ENCODE measurements around the gene SMG9.
A peak's percentile ranks its signal among the peaks of the same experiment; 100 is the strongest.

SMG9 gene

DNA sequence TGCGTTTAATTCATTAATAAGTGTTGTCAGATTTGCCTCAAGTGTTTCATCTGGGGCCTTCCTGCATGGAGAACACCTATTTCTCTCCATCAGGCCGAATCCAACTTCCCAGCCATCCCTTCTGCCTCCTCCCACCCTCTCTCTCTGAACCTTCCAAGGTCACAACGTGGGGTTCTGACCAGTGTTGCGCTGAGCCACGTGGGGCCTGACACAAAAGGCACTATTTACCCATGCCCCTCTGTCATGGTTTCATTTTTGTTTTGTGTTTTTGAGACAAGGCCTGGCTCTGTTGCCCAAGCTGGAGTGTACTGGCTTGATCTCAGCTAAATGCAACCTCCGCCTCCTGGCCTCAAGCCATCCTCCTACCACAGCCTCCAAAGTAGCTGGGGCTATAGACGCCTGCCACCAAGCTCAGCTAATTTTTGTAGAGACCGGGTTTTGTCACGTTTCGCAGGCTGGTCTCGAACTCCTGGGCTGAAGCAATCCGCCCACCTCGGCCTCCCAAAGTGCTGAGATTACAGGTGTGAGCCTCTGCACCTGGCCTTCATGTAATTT is 47.5 kb downstream of the SMG9 start:
- no peak overlapping the region for H3K4me3 ChIP-seq (ENCODE audit: low read length)
- H3K27me3 ChIP-seq (ENCODE audit: control insufficient read depth, insufficient read depth, low read length), result no peaks in the 10 kb centered on the region
- no peak overlapping the region for H3K9ac ChIP-seq (ENCODE audit: low read length)
- no peaks in the 10 kb centered on the region for H3K4me1 ChIP-seq (ENCODE audit: control insufficient read depth, insufficient read depth, low read length)
- H3K36me3 ChIP-seq (ENCODE audit: control insufficient read depth, insufficient read depth, low read length), result no peaks in the 10 kb centered on the region
- no peak overlapping the region for H3K27ac ChIP-seq (ENCODE audit: low read depth, low read length)

DNA sequence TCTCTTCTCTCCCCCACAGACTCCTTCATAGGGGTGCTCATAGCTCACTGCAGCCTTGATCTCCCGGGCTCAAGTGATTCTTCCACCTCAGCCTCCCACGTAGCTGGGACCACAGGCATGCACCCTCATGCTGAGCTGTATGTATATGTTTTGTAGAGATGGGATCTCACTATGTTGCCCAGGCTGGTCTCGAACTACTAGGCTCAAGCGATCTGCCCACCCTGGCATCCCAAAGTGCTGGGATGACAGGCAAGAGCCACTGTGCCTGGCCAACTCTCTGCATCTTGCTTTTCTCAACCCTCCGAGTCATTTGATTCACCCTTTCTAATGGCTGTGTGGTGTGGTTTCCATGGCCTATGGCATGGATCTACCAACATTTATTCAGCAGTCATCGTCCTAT is 49.0 kb downstream of the SMG9 start:
- no peak overlapping the region for H3K9ac ChIP-seq (ENCODE audit: low read length)
- H3K27ac ChIP-seq (ENCODE audit: low read depth, low read length), result no peak overlapping the region
- no peaks in the 10 kb centered on the region for H3K36me3 ChIP-seq (ENCODE audit: control insufficient read depth, insufficient read depth, low read length)
- H3K27me3 ChIP-seq (ENCODE audit: control insufficient read depth, insufficient read depth, low read length), result no peaks in the 10 kb centered on the region
- no peaks in the 10 kb centered on the region for H3K4me1 ChIP-seq (ENCODE audit: control insufficient read depth, insufficient read depth, low read length)
- H3K4me3 ChIP-seq (ENCODE audit: low read length), result no peak overlapping the region

DNA sequence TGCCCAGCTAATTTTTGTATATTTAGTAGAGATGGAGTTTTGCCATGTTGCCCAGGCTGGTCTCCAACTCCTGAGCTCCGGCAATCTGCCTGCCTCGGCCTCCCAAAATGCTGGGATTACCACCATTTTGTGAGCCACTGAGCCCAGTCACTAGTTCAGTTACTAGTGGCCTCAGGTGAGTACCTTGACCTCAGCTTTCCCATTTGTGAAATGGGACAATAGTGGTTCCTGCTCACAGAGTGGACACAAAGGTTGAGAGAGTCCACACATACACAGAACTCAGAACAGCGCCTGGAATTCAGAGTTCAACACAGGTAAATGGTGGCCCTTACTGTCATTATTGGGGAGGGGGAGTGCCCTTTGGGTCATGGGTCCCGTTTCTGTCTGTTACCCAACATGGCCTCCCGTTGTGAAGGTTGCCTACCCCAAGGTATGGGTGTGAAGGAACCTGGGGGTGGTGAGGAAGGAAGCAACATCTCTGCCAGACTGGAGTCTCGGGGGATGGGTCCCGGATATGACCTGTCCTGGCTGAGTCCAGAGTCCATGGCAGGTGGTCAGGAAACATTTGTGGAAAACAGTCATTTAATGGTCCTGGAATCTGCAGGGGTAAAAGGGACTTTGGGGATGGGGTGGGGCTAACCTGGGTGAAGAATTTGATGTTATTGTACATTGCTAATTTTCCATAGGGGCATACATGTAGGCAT is 50.6 kb downstream of the SMG9 start:
- H3K36me3 ChIP-seq (ENCODE audit: control insufficient read depth, insufficient read depth, low read length), result no peaks in the 10 kb centered on the region
- H3K4me3 ChIP-seq (ENCODE audit: low read length), result no peak overlapping the region
- H3K27ac ChIP-seq (ENCODE audit: low read depth, low read length), result no peak overlapping the region
- no peak overlapping the region for H3K9ac ChIP-seq (ENCODE audit: low read length)
- peaks cover 3% of the 10 kb centered on the region for H3K27me3 ChIP-seq (ENCODE audit: control insufficient read depth, insufficient read depth, low read length)
- no peaks in the 10 kb centered on the region for H3K4me1 ChIP-seq (ENCODE audit: control insufficient read depth, insufficient read depth, low read length)

DNA sequence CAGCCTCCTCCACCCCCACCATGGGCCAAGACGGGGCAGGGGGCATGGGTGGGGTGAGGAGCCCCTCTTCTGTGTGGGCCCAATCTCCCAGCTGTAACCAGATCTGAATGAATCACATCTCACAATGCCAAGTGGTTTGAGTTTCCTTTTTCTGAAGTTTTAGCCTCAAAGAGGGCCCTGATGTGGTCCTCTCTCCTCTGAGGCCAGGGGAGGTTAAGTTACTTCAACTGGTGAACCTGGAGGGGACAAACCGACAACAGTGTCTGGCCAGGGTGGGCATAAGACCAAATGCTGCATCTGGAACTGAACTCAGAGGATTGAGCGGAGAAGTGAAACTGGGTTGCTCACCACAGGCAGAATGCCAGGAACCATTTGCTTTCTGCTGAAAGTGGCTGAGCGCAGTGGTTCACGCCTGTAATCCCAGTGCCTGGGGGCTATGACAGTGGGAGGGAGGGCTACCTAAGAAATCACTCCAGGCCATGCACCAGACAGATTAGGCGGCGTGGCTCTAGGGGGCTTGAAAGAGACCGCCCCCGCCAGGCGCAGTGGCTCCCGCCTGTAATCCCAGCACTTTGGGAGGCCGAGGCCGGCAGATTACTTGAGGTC is 54.3 kb downstream of the SMG9 start:
- no peaks in the 10 kb centered on the region for H3K36me3 ChIP-seq (ENCODE audit: control insufficient read depth, insufficient read depth, low read length)
- H3K4me1 ChIP-seq (ENCODE audit: control insufficient read depth, insufficient read depth, low read length), result no peaks in the 10 kb centered on the region
- H3K27me3 ChIP-seq (ENCODE audit: control insufficient read depth, insufficient read depth, low read length), result peaks cover 3% of the 10 kb centered on the region
- H3K27ac ChIP-seq (ENCODE audit: low read depth, low read length), result peak overlapping the region; percentile 51
- no peak overlapping the region for H3K4me3 ChIP-seq (ENCODE audit: low read length)
- H3K9ac ChIP-seq (ENCODE audit: low read length), result no peak overlapping the region

DNA sequence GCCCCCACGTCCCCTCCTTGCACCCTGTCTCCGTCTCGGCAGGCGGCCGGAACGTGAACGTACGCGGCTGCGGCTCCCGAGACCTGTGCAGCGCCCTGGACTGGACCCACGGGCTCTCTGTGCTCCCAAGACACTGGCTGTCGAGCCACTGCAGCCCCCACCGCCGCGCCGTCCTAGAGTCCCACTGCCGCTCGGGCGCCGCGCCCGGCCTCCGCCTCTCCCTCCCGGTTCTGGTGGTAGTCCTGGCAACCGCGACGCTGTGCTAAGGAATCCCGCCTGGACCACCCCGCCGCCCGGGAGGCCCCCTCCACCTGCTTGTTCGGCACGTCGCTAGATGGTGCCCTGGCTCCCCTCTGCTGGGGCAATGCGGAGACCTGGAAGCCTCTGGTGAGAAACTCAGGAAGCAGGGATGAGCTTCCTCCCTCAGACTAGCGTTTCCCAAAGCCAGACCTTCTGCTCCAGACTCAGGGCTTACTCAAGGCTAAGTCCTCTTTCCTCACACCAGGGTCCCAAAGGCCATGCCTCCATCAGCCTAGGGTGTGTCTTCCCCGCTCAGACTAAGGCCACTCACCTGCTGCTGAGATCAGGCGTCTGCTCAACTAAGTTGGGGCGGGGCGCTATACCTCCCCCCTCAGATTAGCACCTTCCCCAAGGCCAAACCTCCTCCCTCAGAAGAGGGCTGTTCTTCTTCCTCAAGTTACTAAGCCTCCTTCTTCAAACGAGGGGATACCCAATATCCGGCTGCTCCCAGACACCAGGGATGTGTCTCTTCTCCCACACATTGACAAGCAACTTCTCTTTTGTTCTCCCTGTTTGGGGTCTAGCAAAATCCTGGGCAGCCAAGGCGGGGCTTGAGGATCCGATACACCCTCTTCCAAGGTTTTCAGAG is 55.0 kb downstream of the SMG9 start:
- Histone ChIP-seq H3K9ac (ENCODE audit: low read length) (no peak overlapping the region), H3K27me3 (ENCODE audit: control insufficient read depth, insufficient read depth, low read length) (peaks cover 3% of the 10 kb centered on the region), H3K4me1 (ENCODE audit: control insufficient read depth, insufficient read depth, low read length) (no peaks in the 10 kb centered on the region), H3K36me3 (ENCODE audit: control insufficient read depth, insufficient read depth, low read length) (no peaks in the 10 kb centered on the region), H3K4me3 (ENCODE audit: low read length) (peak overlapping the region; percentile 43), H3K27ac (ENCODE audit: low read depth, low read length) (no peak overlapping the region)

DNA sequence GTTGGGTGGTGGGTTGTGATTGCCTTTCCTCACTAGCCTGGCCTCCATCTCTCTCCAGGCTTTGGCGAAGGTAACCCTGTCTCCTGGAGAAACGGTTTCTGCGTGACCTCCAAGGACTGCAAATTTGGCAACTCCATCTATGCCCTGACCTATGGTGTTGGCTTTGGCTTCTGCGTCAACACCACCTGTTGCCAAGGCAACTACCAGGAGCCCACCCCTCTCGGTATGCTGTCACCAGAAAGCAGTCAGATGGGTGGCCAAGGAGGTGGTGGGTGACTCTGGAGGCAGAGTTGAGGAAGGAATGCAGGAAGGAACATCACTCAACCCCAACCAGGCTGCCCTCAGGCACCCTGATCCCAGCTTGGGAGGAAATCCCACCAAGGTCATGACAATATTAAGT is 57.5 kb downstream of the SMG9 start:
- Histone ChIP-seq H3K27me3 (ENCODE audit: control insufficient read depth, insufficient read depth, low read length) (peaks cover 3% of the 10 kb centered on the region), H3K9ac (ENCODE audit: low read length) (no peak overlapping the region), H3K4me1 (ENCODE audit: control insufficient read depth, insufficient read depth, low read length) (no peaks in the 10 kb centered on the region), H3K36me3 (ENCODE audit: control insufficient read depth, insufficient read depth, low read length) (no peaks in the 10 kb centered on the region), H3K4me3 (ENCODE audit: low read length) (no peak overlapping the region), H3K27ac (ENCODE audit: low read depth, low read length) (no peak overlapping the region)

DNA sequence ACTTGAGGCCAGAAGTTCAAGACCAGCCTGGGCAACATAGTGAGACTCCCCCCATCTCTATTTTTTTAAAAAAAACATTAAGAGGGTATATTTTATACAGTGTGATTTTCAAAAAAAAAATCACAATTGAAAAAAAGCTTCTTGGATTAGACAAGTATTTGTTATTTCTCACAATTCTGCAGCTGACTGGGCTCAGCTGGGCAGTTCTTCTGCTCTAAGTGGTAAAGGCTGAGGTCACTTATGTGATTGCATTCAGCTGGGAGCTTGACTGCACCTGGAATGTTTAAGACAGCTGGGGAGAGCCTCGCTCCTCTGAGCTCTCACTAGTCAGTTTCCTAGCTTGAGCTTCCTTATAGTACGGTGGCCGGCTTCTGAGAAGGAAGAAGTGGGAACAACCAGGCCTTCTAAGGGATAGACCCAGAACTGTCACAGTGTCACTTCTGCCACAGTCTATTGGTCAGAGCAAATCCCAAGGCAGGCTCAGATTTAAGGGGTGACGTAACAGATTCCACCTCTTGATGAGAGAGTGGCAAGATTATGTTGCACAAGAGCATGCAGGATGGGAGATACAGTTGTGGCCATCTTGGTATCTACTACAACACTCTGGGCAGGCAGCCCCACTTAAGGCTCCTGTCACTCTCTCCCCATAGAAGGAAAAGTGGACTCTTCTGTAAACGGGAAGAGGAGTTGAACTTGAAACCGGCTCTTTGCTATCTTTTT is 58.6 kb downstream of the SMG9 start:
- Histone ChIP-seq H3K9ac (ENCODE audit: low read length) (no peak overlapping the region), H3K27me3 (ENCODE audit: control insufficient read depth, insufficient read depth, low read length) (peaks cover 3% of the 10 kb centered on the region), H3K4me1 (ENCODE audit: control insufficient read depth, insufficient read depth, low read length) (no peaks in the 10 kb centered on the region), H3K4me3 (ENCODE audit: low read length) (no peak overlapping the region), H3K27ac (ENCODE audit: low read depth, low read length) (no peak overlapping the region), H3K36me3 (ENCODE audit: control insufficient read depth, insufficient read depth, low read length) (no peaks in the 10 kb centered on the region)

DNA sequence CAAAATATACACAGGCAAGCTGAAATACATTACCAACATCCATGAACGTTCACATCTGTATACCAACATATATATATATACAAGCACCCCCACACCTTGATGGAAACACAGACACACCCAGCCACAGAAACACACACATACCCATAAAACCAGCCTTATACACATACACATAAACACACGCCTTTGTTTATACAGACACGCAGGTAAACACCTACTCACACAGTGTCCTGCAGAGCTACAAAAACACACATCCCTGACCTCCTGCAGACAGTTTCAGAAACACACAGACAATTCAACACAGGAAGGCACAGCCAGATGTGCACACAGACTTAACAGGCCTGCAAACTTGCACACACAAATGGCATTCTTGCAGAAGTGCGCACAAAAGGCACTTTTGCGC is 60.2 kb downstream of the SMG9 start:
- no peak overlapping the region for H3K9ac ChIP-seq (ENCODE audit: low read length)
- no peaks in the 10 kb centered on the region for H3K4me1 ChIP-seq (ENCODE audit: control insufficient read depth, insufficient read depth, low read length)
- no peak overlapping the region for H3K4me3 ChIP-seq (ENCODE audit: low read length)
- H3K36me3 ChIP-seq (ENCODE audit: control insufficient read depth, insufficient read depth, low read length), result no peaks in the 10 kb centered on the region
- H3K27ac ChIP-seq (ENCODE audit: low read depth, low read length), result no peak overlapping the region
- no peaks in the 10 kb centered on the region for H3K27me3 ChIP-seq (ENCODE audit: control insufficient read depth, insufficient read depth, low read length)

DNA sequence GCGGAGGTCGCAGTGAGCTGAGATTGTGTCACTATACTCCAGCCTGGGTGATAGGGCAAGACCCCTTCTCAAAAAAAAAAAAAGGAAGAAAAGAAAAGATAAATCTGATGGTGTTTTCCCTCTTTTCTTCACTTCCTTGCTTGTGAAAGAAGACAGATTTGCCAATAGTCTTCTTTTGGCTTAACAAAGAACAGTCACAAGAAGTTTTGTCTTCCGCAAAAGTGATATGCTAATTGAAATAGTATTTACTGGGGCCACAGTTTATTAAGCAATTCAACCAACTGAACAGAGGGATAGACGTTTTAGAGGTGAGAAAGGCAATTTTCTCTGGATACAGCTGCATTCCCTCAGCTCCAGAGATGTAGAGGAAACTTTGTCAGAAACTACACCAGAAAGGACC is 61.9 kb downstream of the SMG9 start:
- Histone ChIP-seq H3K4me3 (ENCODE audit: low read length) (no peak overlapping the region), H3K9ac (ENCODE audit: low read length) (no peak overlapping the region), H3K4me1 (ENCODE audit: control insufficient read depth, insufficient read depth, low read length) (no peaks in the 10 kb centered on the region), H3K36me3 (ENCODE audit: control insufficient read depth, insufficient read depth, low read length) (no peaks in the 10 kb centered on the region), H3K27me3 (ENCODE audit: control insufficient read depth, insufficient read depth, low read length) (no peaks in the 10 kb centered on the region), H3K27ac (ENCODE audit: low read depth, low read length) (no peak overlapping the region)

DNA sequence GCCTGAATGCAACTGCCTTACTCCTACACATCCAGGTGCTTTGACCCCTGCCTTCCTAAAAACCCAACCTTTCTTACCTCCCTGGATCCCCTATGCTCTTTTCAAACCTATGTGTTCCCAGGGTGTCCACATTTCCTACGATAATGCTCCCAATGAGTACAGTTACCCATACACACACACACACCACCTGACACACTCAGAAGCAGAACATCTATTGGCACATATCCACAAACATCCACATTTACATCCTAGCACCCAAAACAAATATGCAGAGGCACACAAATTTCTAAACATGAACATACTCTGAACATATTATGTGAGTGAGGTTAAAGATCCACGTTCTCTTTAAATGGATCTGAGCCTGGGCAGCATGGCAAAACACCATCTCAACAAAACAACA is 62.4 kb downstream of the SMG9 start:
- no peak overlapping the region for H3K9ac ChIP-seq (ENCODE audit: low read length)
- no peak overlapping the region for H3K4me3 ChIP-seq (ENCODE audit: low read length)
- no peaks in the 10 kb centered on the region for H3K36me3 ChIP-seq (ENCODE audit: control insufficient read depth, insufficient read depth, low read length)
- no peak overlapping the region for H3K27ac ChIP-seq (ENCODE audit: low read depth, low read length)
- no peaks in the 10 kb centered on the region for H3K27me3 ChIP-seq (ENCODE audit: control insufficient read depth, insufficient read depth, low read length)
- no peaks in the 10 kb centered on the region for H3K4me1 ChIP-seq (ENCODE audit: control insufficient read depth, insufficient read depth, low read length)

DNA sequence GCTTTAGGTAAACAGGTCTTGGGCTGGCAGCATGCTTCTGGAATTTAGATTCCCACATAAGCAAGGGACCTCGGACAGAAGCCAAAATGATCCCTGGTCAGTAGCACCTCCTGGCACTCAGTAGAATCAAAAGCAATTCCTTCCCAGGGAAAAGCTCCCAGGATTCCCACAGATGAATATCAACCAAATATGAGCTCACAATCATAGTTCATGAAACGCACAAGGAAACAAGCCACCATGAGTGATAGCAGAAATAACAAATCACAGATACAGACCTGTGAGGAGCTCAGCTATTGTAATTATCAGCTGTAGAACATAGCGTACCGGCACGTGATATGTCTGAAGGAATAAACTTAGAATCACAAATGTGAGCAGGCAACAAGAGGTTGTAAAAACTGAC is 63.0 kb downstream of the SMG9 start:
- no peak overlapping the region for H3K4me3 ChIP-seq (ENCODE audit: low read length)
- no peaks in the 10 kb centered on the region for H3K27me3 ChIP-seq (ENCODE audit: control insufficient read depth, insufficient read depth, low read length)
- no peak overlapping the region for H3K9ac ChIP-seq (ENCODE audit: low read length)
- H3K4me1 ChIP-seq (ENCODE audit: control insufficient read depth, insufficient read depth, low read length), result no peaks in the 10 kb centered on the region
- H3K27ac ChIP-seq (ENCODE audit: low read depth, low read length), result no peak overlapping the region
- H3K36me3 ChIP-seq (ENCODE audit: control insufficient read depth, insufficient read depth, low read length), result no peaks in the 10 kb centered on the region

DNA sequence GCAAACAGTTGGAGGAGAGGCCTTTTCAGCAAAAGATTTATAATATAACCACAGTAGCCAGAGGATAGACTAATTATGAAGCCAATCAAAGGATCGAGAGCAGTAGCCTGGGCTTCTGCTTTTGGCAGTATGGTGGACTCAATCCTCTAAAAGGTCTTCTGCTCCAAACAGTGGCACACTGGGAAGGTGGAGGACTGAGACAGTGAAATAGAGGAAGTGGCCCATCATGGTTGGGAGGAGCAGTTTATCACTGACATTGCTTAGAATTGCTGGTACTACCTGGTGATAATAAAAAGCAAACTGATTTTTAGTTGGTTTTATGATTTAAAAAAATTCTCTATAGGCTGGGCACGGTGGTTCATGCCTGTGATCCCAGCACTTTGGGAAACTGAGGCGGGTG is 63.9 kb downstream of the SMG9 start:
- Histone ChIP-seq H3K27ac (ENCODE audit: low read depth, low read length) (no peak overlapping the region), H3K36me3 (ENCODE audit: control insufficient read depth, insufficient read depth, low read length) (no peaks in the 10 kb centered on the region), H3K4me1 (ENCODE audit: control insufficient read depth, insufficient read depth, low read length) (no peaks in the 10 kb centered on the region), H3K9ac (ENCODE audit: low read length) (no peak overlapping the region), H3K27me3 (ENCODE audit: control insufficient read depth, insufficient read depth, low read length) (no peaks in the 10 kb centered on the region), H3K4me3 (ENCODE audit: low read length) (no peak overlapping the region)
